Dedifferentiated amniotic fluid mesenchymal stem cell (primary cell): ENCODE measurements around the gene CALR.
A peak's percentile ranks its signal among the peaks of the same experiment; 100 is the strongest.
"Not testable (repeated sequence)": the region's sequence is repeated elsewhere in the genome, so short reads cannot be mapped to it uniquely, and the experiment has no call there.

Source experiments
- DNase-seq: peaks from one replicate; pipeline ENCODE4 v3.0.0-alpha.2; 2016; ENCODE audit errors: extremely low spot score

The CALR gene

GRCh38 chr19:12952488-12953137, 14.2 kb downstream of the CALR start:
- DNase-seq, result peak; percentile 73

- DNase-seq, result no peak
These were observed 14.9 kb downstream of the CALR start for GRCh38 chr19:12953138-12953798.

DNA sequence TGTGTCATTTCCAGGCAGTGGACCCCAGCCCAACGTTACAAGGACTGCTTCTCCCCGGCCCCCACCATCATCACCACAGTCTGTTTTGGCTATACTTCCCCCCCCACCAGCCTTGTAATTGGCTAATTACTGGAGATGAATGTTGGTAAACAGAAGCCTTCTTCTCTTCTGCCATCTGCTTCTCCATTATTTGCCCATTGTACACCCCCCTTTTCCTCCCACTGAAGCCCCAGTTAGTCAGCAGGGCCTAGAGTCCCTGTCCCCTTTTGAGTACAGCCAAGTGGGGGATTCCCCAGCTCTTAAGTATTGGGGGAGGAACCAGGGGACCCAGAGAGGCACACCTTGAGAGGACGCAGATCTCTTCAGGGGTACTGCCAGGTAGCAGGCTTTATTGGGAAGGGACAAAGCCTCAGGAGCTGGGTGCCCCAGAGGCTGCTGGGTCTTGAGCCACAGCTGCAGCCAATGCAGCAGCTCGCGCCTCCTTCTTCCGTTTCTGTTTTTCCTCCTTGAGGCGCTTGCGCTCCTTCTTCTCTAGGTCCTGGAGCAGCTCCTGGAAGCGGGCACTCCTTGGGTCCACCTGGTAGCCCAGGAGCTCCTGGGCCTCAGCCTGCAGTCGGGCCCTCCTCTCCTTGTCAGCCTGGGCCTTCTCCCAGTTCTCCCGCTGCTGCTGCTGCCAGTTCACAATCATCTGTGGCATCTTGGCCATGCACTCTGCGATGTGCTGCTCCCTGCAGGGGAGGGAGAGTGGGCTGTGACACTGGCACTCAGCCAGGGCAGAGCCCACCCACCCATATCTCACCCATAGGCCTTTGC, 15.6 kb downstream of the CALR start:
- no peak for DNase-seq

GRCh38 chr19:12954612-12954962, 16.2 kb downstream of the CALR start:
- DNase-seq, result no peak

DNA sequence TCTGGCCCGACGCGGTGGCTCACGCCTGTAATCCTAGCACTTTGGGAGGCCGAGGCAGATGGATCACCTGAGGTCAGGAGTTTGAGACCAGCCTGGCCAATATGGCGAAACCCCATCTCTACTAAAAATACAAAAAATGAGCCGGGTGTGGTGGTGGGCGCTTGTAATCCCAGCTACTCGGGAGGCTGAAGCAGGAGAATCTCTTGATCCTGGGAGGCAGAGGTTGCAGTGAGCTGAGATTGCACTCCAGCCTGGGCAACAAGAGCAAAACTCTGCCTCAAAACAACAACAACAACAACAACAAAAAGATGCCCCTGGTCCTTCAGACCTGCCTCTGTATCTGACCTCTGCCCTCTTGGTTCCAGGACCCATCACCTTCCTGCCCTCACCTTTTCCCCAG, 17.2 kb downstream of the CALR start:
- not testable (repeated sequence) for DNase-seq

GRCh38 chr19:12955996-12956395, 17.6 kb downstream of the CALR start:
- DNase-seq, result no peak

DNA sequence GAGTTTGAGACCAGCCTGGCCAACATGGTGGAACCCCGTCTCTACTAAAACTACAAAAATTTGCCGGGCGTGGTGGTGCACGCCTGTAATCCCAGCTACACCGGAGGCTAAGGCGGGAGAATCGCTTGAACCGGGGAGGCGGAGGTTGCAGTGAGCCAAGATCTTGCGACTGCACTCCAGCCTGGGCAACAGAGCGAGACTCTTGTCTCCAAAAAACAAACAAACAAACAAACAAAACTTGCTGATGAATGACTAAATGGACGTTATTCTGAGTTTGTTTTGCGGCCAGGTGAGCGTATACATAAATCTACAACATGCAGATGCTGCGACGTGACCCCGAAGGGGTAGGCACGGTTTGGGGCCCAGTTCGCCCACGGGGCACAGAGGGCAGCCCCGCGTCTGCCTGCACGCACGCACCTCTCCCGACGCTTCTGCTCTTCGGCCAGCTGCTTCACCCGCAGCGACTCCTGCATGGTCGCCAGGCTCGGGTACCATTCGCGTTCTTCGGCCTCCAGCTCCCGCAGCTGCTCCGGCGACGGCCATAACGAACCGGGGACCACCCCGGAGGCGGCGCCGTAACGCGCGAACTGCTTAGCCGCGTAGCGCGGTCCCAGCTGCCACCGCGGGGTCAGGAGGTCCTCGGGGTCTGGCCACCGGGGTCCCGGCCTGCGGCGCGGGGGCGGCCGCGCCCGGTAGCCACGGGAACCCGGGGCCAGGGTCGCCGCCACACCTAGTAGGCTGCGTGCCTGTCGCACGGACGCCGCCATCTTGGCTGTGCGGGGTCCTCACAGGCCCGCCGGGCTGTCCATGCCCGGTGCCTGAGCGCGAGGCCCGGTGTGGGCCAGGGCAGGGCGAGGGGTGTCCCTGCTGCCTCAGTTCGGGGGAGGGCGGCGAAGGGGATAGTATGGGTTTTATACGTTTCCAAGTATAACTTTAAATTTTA, 18.3 kb downstream of the CALR start, which contains the start of gene GADD45GIP1:
Gene GADD45GIP1, minus strand, starts transcription at position 778 of the 943 bp plus-strand sequence. Its CDS starts 11 bp downstream, at position 767.
- DNase-seq, result peak; percentile 50

DNA sequence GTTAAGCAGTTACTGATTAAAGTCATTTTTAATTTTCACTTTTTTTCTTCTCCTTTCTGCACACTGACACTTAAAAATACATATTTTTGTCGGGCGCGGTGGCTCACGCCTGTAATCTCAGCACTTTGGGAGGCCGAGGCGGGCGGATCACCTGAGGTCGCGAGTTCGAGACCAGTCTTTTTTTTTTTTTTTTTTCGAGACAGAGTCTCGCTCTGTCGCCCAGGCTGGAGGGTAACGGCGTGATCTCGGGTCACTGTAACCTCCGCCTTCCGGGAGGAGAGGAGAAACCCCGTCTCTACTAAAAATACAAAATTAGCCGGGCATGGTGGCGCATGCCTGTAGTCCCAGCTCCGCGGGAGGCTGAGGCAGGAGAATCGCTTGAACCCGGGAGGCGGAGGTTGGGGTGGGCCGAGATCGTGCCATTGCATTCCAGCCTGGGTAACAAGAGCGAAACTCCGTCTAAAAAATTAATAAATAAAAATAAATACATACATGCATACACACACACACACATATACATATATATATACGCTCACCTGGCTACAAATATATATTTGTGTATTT, 19.1 kb downstream of the CALR start:
- not testable (repeated sequence) for DNase-seq

DNA sequence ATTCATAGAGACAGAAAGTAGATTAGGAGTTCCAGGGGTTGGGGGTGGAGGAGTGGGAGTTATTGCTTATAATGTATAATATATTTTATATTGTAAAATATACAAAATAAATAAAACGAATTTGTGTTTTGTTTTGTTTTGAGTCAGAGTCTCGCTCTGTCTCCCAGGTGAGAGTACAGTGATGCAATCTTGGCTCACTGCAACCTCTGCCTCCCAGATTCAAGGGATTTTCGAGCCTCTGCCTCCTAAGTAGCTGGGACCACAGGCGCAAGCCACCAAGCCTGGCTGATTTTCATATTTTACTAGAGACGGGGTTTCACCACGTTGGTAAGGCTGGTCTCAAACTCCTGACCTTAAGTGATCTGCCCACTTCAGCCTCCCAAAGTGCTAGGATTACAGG, 21.1 kb downstream of the CALR start:
- no peak for DNase-seq

DNA sequence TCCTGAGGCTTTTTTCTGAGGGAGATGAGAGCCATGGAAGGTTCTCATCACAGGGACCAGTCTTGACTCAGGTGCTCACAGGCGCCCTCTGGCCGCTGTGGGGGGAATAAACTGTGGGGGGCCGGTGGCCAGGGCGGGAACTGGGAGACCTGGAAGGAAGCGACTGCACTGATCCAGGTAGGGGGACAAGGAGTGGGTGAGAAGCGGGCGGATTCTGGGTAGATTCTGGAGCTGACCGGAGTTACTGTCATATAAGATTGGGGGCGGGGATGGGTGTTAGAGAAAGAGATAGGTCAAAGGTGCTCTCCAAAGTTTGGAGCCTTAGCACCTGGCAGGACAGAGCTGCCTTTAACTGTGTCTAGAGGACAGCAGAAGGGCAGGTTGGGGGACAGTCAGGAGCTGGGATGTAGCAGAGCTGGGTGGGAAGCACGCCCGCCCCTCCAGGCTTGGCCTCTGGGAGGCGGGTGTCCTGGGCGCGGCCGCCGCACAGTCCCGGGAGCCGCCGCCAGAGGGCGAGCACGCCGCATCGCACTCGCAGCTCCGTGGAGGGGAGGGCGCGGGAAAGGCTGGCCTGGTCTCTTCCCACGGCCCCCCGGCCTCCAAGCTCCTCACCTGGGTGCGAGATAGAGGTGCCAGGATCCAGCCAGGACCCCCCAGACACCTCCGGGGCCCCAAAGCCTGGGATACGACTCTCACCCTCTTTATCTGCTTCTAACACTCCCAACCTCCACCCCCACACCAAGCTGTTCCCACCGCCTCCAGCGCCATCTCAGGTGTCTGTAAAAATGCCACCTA, 26.8 kb downstream of the CALR start:
- peak; percentile 40 for DNase-seq

DNA sequence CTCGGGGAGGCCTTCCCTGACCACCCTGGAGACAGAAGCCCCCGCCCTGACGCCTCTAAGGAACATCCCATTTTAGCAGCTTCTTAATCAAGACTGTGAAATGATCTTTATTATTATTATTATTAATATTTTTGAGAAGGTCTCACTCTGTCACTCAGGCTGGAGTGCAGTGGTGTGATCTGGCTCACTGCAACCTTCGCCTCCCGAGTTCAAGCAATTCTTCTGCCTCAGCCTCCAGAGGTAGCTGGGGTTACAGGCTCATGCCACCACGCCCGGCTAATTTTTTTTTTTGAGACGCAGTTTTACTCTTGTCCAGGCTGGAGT, 27.4 kb downstream of the CALR start:
- DNase-seq, result no peak

- no peak for DNase-seq
These were observed 29.5 kb downstream of the CALR start for GRCh38 chr19:12967907-12968306.

DNA sequence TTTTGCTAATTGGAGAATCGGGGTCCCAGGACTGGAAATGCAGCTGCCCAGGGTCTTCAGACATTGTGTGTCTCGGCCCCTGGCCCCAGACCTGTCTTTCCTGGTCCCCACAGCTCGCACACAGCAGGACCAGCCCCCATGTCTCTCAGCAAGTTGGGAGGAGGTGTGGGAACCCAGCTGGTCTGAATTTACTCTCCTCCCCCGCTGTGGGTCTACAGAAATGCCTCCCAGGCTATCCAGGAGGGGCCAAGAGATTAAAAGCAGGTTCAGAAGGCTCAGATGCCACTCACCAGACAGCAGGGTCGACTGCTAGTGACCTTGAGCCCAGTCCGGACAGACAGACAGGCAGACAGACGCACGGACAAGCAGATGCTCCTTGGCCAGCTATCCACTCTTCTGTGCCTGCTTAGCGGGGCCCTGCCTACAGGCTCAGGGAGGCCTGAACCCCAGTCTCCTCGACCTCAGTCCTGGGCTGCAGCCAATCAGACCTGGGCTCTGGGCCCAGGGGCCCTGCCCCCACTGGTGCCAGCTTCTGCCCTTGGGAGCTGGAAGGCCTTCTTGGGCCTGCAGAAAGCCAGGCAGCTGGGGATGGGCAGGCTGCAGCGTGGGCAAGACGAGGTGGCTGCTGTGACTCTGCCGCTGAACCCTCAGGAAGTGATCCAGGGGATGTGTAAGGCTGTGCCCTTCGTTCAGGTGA, 31.0 kb downstream of the CALR start, which contains the start of gene DAND5:
Gene DAND5, plus strand, starts transcription at position 285 of the 697 bp plus-strand sequence. Its CDS starts 85 bp downstream, at position 370.
- no peak for DNase-seq

GRCh38 chr19:12970070-12970820, 31.8 kb downstream of the CALR start:
- no peak for DNase-seq

DNA sequence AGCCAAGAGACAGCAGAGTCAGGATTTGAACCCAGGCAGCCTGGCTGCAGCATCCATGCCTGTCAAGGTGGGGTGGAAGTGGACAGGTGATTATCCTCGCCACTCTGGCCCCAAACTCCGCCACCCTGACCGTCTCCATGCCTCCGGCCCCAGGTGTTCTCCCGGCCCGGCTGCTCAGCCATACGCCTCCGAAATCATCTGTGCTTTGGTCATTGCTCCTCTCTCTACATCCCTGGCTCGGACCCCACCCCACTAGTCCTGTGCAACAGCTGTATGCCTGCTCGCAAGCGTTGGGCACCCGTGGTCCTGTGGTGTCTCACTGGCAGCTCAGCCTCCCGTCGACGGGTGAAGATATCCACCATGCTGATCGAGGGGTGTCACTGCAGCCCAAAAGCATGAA, 34.8 kb downstream of the CALR start:
- DNase-seq, result no peak

DNA sequence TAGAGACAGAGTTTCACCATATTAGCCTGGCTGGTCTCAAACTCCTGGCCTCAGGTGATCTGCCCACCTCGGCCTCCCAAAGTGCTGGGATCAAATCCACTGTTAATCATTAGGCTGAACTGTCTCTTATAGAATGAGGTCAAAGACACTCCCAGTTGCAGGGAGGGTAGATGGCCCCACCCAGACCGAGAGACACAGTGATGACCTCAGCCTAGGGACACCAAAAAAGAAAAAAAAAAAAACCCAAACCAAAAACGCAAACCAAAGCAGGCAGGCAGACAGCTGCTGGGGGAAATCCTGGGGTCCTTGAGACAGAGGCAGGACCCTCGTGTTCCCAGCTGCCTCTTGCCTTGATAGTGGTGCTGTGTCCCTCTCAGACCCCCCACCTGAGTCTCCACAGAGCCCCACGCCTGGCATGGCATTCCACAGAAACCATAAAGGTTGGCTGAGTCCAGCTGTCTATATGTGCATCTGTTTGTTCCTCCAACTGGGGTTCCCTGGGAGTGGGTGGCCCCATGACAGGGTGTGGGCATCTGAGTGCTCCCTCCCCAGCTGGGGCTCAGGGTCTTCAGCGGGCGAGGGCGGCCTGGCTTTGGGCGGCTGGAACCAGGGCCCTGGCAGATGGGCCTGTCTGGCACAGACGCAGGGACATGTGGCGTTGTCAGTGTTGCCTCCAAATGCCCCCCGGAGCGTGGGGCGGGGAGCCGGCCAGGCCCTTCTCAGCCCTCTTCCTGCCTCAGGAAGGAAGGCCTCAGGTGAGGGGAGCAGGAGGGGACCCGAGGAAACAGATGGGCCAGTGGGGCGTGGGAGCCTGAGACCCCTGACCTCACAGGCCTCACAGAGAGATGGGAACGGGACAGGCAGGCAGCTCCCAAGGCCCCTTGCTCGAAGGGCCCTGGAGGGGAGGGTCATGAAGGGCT, 36.2 kb downstream of the CALR start:
- no peak for DNase-seq

DNA sequence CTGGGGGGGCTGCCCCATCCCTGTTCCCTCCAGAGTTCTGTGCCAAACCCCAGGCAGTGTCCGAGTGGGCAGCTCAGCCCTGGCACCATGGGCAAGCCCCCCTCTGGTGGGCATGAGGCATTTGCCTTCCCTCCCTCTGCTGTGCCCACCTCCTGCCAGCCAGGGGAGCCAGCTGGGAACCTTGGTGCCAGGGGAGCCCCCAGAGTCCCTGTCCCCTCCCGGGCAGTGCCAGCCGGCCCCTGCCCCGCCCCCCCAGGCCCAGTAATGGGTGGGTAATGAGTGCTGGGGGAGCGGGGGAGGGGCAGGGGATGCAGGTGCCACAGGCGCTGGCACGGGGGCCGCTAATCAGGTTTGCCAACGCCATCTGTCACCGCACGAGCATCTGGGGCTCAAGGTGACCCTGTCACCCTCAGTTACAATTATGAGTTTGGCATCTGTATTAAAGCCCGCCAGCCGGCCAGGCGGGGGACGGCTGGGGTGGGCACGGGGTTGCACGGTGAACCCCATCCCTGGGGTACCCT, 36.9 kb downstream of the CALR start:
- no peak for DNase-seq

DNA sequence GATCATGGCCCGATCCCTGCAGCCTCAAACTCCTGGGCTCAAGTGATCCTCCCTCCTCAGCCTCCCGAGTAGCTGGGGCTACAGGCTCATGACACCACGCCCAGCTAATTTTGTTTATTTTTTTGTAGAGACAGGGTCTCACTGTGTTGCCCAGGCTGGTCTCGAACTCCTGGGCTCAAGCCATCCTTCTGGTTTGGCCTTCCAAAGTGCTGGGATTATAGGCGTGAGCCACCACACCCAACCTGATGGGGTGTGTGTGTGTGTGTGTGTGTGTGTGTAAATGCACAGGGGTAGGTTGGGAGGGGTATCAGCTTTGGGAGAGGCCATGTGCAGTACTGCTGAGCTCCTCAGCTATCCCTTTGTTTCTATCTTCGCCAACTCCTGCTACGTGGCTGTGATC, 37.7 kb downstream of the CALR start:
- DNase-seq, result not testable (repeated sequence)
